Measurements from ENCODE around the gene POLN.

- TF ChIP-seq EZH2phosphoT487 (IDR thresholded peaks at IDR 0.05; ENCODE audit: unreplicated experiment) (no peak), CTCF (conservative IDR thresholded peaks at IDR 0.05; ENCODE audit: low read depth in 2 of 2) (no peak), REST (IDR thresholded peaks at IDR 0.05; ENCODE audit: unreplicated experiment) (no peak), POLR2AphosphoS5 (IDR thresholded peaks at IDR 0.05; ENCODE audit: low read depth) (no peak), EZH2 (IDR thresholded peaks at IDR 0.05; ENCODE audit: low read depth, unreplicated experiment) (no peak), ETS1 (IDR thresholded peaks at IDR 0.05) (no peak), NANOG (IDR thresholded peaks at IDR 0.05; ENCODE audit: borderline replicate concordance) (no peak)
Measured at GRCh38 chr4:2036866-2037265, 205.1 kb downstream of the POLN start.
